Measurements from ENCODE around the gene PSMD3. TPM values are rescaled to one million over a fixed set of nuclear protein-coding genes. Genes with fewer than 3 reads are reported as not detected.
"Not testable (repeated sequence)": the region's sequence is repeated elsewhere in the genome, so short reads cannot be mapped to it uniquely, and the experiment has no call there.

PSMD3 gene
- 138 and 151 TPM in 2 replicates for total RNA-seq

- DNase-seq (ENCODE audit: low read depth, low spot score) = peak; percentile 99
These were observed at the start of gene PSMD3 for GRCh38 chr17:39980351-39981206. Gene PSMD3 (plus strand): TSS chr17:39980807. CDS start chr17:39980971, 164 bp downstream.

GRCh38 chr17:39933912-39934311 is 46.7 kb upstream of the PSMD3 start:
- DNase-seq (ENCODE audit: low read depth, low spot score) = no peak

DNA sequence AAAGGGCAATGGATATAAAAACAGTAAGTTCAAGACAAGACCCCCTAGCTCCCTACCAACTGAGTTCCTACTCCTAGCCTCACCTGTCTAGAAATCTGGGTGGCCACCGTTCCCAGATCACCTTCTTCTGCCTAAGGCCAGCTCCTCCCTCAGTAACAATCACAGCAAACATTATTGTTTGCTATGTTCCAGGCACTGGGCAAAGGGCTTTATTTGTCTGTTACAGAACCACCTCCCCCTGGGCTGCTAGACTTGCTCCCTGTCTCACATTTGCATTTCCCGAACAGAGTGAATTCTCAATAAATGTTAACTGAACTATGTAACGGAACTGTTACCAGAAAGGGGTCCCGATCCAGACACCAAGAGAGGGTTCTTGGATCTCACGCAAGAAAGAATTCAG is 46.3 kb upstream of the PSMD3 start:
- no peak for DNase-seq (ENCODE audit: low read depth, low spot score)

DNA sequence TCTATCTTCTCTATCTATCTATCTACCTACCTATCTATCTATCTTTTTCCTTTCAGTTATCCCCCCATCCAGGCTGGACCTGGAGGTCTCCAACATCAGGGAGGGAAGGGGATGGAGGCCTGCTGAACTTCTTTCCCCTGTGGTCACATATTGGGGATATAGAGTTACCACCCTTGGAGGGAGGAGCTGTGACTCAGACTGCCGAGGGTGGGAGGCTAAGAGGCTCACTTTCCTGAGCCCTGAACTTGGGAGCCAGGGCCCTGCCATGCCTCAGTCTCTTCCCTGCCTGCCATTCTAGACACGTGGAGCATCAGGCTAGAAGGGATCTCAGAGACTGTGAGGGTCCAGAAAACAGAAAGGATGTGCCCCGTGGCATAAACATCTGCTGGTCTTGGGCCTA is 44.7 kb upstream of the PSMD3 start:
- DNase-seq (ENCODE audit: low read depth, low spot score) = no peak

DNA sequence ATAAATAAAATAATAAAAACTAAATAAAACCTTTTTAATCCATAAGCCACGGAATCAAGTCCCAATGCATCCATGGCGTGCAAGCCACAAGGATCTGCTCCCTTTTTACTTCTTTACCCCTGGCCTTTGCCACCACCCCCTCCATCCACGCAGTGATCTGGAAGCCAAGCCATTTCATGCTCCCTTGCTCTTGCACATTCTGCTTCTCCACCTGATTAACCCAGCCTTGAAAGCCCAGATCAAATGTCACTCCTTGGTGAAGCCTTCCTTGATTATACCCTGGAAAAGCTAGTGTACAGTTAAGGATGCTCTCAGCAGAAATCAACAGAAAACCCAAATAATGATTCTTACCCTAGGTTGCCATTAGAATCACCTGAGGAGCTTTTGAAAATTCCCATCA is 43.2 kb upstream of the PSMD3 start:
- DNase-seq (ENCODE audit: low read depth, low spot score) = no peak

DNA sequence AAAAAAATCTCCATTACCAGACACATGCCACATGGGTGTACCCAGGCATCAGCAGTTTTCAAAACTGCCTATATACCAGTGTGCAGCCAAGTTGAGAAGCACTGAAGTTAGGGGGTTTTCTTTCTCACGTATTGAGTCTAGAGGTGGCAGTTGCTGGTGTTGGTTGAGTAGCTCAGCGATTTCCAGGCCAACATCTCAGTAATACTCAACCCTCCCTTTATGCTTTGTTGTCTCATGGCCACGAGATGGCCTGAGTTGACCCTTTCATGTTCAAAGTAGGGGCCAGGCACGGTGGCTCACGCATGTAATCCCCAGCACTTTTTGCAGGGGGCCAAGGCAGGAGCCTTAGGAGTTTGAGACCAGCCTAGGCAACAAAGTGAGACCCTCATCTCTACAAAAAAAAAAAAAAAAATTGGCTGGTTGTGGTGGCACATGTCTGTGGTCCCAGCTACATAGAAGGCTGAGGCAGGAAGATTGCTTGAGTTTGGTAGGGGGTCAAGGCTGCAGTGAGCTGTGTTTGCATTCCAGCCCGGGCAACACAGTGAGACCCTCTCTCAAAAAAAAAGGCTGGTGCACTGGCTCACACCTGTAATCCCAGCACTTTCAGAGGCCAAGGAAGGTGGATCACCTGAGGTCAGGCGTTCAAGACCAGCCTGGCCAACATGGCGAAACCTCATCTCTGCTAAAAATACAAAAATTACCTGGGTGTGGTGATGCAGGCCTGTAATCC is 42.3 kb upstream of the PSMD3 start:
- no peak for DNase-seq (ENCODE audit: low read depth, low spot score)

DNA sequence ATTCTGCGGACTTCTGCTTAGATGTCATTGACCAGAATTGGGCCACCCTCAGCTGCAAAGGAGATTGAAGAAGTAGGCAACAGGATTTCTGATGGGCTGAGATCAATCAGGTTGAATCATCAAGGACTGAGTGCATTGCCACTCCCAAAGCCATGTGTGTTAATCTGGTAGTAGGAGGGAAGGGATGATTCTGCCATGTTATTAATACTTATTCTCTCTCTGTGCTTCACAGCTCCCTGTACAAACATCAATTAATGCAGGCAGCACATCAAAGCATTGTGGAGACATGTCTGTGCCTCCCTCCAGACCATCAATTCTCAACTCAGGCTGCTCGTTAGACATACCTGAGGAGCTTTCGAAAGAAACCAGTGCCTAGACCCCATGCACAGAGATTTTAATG is 41.5 kb upstream of the PSMD3 start:
- no peak for DNase-seq (ENCODE audit: low read depth, low spot score)

DNA sequence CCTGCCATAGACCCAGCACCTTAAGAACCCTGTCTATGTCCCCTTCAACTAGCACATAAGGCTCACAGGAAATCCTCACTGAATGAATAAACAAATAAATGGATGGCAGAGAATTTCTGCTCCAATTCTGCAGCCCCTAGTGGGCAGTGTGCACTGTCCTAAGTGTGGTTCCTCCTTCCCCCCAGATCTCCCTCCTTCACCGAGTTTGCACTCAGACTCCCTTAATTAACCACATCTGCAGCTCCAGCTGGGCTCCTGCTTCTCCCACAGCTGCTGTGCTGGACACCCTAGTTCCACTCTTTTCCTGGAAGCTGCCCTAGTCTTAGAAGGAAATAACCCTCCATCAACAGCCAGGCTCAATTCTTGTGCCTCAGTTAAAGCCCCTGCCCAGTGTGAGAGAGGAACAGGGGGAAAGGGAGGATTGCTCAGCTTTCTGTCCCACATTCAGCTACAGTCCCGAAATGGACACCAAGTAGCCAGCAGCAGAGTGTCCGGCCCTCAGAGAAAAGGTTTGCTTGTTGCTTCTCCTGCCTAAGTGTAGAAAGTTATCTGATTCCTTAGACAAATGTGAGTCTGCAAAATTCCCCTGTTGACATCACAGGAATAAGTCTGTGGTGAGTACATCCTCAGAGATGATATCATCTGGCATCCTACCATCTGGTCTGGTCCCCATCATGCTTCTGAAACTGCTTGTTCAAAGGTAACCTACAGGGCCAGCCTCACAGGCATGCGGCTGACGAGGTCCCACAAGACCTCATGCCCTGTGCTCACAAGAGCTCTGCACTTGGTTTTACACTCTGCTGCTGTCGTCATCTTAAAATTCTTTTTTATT is 40.8 kb upstream of the PSMD3 start:
- no peak for DNase-seq (ENCODE audit: low read depth, low spot score)

DNA sequence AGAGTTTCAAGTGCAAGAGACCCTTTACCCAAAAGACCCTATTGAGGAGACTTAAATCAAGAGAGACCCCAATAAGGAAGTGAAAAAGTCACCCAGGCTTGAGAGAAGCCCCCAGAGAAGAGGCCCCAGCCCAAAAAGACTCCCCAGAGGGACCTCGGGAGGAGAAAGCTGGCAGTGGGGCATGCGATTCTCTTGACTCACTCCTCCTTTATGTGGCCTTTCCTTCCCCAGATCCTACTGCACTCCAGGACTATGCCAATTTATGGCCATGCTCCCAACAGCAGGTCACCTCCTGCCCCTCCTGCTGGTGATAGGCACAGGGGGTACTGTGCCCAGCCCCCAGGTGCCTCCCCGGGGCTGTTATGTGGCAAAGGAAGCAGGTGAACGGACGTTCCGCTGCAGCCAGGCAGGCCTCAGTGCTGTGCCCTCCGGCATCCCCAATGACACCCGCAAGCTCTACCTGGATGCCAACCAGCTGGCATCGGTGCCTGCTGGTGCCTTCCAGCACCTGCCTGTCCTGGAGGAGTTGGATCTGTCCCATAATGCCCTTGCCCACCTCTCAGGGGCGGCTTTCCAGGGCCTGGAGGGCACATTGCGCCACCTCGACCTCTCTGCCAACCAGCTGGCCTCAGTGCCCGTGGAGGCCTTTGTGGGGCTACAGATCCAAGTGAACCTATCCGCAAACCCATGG is 36.8 kb upstream of the PSMD3 start:
- DNase-seq (ENCODE audit: low read depth, low spot score) = no peak

- no peak for DNase-seq (ENCODE audit: low read depth, low spot score)
These were observed 36.3 kb upstream of the PSMD3 start for GRCh38 chr17:39944393-39944711.

- no peak for DNase-seq (ENCODE audit: low read depth, low spot score)
These were observed 33.9 kb upstream of the PSMD3 start for GRCh38 chr17:39946551-39947330.

DNA sequence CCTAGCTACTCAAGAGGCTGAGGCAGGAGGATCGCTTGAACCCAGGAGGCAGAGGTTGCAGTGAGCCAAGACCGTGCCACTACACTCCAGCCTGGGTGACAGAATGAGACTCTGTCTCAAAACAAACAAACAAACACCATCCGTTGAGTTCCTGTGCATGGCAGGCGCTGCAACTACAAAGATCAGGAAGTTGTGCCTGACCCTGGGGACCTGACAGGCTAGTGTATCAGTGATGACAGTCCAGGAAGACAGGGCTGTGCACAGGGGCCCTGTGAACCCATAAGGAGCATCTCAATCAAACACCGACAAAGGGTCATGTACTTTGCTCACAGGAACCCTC is 32.1 kb upstream of the PSMD3 start:
- DNase-seq (ENCODE audit: low read depth, low spot score) = not testable (repeated sequence)

DNA sequence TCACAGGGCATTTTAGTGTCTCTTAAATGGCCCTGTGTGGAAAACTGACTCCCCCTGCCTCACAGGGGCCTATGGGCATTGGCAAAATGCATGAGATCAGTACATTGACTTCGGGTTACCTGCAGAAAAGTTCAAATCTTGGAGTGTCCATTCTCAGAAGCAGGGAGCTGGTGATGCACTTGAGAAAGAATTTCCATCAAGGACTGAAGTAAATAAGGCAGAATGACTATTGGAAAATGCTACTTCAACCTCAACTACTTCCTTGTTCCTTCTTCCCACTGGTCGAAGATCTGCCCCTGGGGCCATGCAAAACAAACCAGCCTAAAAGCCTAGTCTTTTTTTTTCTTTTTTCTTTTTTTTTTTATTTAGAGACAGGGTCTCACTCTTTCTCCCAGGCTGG is 31.6 kb upstream of the PSMD3 start:
- DNase-seq (ENCODE audit: low read depth, low spot score) = no peak

- no peak for DNase-seq (ENCODE audit: low read depth, low spot score)
These were observed 29.7 kb upstream of the PSMD3 start for GRCh38 chr17:39950871-39951348.

DNA sequence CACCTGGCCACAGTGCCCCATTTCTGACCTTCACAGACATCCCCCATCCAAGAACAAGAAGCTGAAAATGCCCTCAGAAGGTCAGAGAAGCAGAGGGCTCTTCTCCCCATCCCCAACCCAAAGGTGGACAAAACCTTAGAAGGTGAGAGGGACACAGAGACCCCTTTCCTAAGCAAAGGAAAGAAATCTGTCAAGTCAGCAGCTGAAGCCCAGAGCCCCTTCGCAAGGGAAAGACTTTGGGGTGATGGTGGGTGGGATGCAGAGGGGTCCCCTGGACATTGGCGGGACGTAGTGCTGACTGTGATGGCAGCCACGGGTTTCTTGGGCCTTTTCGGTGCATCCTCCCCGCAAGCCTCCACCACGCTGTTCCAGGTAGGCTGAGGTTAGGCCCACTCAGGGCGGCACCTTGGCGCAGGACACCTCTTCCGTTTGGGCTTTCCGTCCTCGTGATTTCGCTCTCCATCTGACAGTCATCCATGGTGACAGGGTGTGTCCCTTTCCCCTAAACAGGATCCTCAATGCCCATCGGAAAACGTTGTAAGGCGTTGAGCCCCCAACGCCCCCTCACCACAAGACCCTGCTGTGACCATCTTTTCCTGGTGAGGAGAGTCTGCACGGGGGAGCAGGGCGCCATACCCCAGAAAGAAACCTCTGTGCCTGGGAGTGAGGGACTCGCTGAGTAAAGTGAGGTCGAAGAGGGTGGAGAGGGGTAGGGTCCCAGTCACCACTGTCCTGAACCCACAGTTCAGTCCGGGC is 28.5 kb upstream of the PSMD3 start:
- no peak for DNase-seq (ENCODE audit: low read depth, low spot score)

DNA sequence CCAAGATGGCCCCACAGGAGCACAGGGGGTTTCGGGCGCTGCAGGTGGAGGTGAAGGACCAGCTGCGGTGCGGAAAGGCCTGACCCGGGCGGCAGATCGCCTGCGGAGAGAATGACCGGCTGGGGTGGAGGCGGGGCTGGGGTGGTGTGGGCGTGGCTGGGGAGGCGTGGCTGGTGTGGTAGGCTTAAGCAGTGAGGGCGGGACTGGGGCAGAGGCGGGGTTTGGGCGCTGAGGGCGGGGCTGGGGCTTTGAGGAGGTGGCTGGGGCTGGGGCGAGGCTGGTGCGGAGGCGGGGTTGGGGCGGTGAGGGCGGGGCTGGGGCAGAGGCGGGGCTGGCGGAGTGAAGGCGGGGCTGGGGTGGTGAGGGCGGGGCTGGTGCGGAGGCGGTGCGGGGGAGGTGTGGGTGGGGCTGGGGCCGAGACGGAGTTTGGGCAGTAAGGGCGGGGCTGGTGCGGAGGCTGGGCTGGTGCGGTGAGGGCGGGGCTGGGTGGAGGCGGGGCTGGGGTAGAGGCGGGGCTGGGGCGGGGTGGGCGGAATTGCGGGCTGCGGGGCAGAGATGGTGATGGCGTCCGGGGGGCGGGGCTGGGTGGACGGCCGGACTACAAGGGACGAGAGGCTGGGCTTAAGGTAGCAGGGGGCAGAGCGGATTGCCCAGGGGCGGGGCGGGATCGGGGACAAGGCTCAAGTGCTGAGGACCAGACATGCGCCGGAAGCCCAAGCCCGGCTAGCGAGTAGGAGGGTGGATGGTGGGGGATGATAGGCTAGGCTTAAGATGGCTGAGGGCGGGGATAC is 27.7 kb upstream of the PSMD3 start:
- peak; percentile 82 for DNase-seq (ENCODE audit: low read depth, low spot score)

DNA sequence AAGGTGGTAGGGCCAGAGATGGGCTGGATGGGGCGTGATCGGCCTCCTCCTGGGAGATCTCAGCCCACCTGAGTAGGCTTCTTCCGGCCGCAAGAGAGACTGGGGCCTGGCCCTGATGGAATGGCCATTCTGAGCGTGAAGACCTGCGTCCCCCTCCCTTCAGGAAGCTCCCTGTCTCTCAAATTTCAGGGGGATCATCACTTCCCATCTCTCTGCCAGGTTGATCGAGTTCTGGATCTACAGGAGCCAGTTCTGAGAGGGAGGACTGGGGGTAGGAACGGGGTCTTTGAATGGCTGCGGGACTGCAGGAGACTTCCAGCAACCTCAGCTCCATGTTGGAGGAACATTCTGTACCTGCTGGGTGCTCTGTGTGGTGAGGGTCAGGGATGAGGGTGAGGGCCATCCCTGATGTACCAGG is 27.1 kb upstream of the PSMD3 start:
- DNase-seq (ENCODE audit: low read depth, low spot score) = no peak

- DNase-seq (ENCODE audit: low read depth, low spot score) = no peak
These were observed 25.7 kb upstream of the PSMD3 start for GRCh38 chr17:39954876-39955275.

GRCh38 chr17:39955726-39956225 is 24.8 kb upstream of the PSMD3 start:
- no peak for DNase-seq (ENCODE audit: low read depth, low spot score)
